SK-N-SH (cell line): ENCODE data around the gene STARD5. TPM values are rescaled to one million over a fixed set of nuclear protein-coding genes. Genes with fewer than 3 reads are reported as not detected.

ENCODE experiments used
- CTCF ChIA-PET: fragments of 300-600, 350-600 bp; formaldehyde crosslinking; extraction: SDS; loops from one replicate; lab custom pipeline; 2021; lab: Yijun Ruan, JAX
- POLR2A ChIA-PET: fragments of 350-600 bp; sonication (Branson Sonifier 250); formaldehyde crosslinking; extraction: SDS; loops from one replicate; lab custom pipeline; 2020; ENCODE audit warnings: antibody characterized with exemption, inconsistent platforms; lab: Yijun Ruan, JAX
- DNase-seq: peaks from one replicate; pipeline ENCODE4 v3.0.0; 2012
- H2AFZ ChIP-seq: fragments of 200-600 bp; sonication (generic); 2 replicates; pipeline ENCODE4 v1.8.1; 2016; ENCODE audit warnings: antibody characterized with exemption, mild to moderate bottlenecking, low read depth
- H3F3A ChIP-seq: fragments of 200-600 bp; sonication (generic); replicated peaks from 2 replicates; pipeline ENCODE3; 2016; ENCODE audit warnings: antibody characterized with exemption, mild to moderate bottlenecking; ENCODE audit not compliant: insufficient read depth
- H3K27ac ChIP-seq, 2 experiments: fragments of 200-500 bp in 1 of 2; fragments of 200-600 bp in 1 of 2; sonication (Bioruptor generic) in 1 of 2; sonication (generic), shearing (Covaris generic) in 1 of 2; 2 replicates each; pipeline versions ENCODE4 v1.5.1 to v1.6.1; 2014 to 2016; ENCODE audit warnings: low read depth in 2 of 2, inconsistent platforms in 1 of 2, low read length in 1 of 2, mild to moderate bottlenecking in 1 of 2, mixed read lengths in 1 of 2
- H3K27me3 ChIP-seq: fragments of 200-600 bp; sonication (generic), shearing (Covaris generic); 2 replicates; pipeline ENCODE4 v1.6.1; 2016; ENCODE audit warnings: mixed run types; ENCODE audit not compliant: insufficient read depth
- H3K36me3 ChIP-seq, 2 experiments: fragments of 200-500 bp in 1 of 2; fragments of 200-600 bp in 1 of 2; sonication (Bioruptor generic) in 1 of 2; sonication (generic) in 1 of 2; replicated peaks in 1 of 2; 2 replicates each; pipeline versions ENCODE3 to v1.5.1; 2014 to 2016; ENCODE audit warnings: low read length in 1 of 2, mild to moderate bottlenecking in 1 of 2; ENCODE audit not compliant: insufficient read depth in 2 of 2, control insufficient read depth in 1 of 2
- H3K4me1 ChIP-seq, 2 experiments: fragments of 200-500 bp in 1 of 2; fragments of 200-600 bp in 1 of 2; sonication (Bioruptor generic) in 1 of 2; sonication (generic), shearing (Covaris generic) in 1 of 2; 2 replicates each; pipeline versions ENCODE4 v1.5.1 to v1.6.1; 2014 to 2016; ENCODE audit warnings: low read depth in 1 of 2, low read length in 1 of 2, mixed run types in 1 of 2; ENCODE audit not compliant: insufficient read depth in 2 of 2, control insufficient read depth in 1 of 2
- H3K4me2 ChIP-seq: fragments of 200-600 bp; sonication (generic), shearing (Covaris generic); 2 replicates; pipeline ENCODE4 v1.6.1; 2017; ENCODE audit warnings: mixed run types
- H3K4me3 ChIP-seq, 2 experiments: fragments of 200-500 bp in 1 of 2; fragments of 200-600 bp in 1 of 2; sonication (Bioruptor generic) in 1 of 2; sonication (generic), shearing (Covaris generic) in 1 of 2; 2 replicates each; pipeline versions ENCODE4 v1.5.1 to v1.8.1; 2014 to 2016; ENCODE audit warnings: low read depth in 2 of 2, inconsistent platforms in 1 of 2, low read length in 1 of 2, mild to moderate bottlenecking in 1 of 2, mixed read lengths in 1 of 2, moderate library complexity in 1 of 2
- H3K79me2 ChIP-seq: fragments of 200-600 bp; sonication (generic); 2 replicates; pipeline ENCODE4 v1.8.1; 2017; ENCODE audit warnings: mild to moderate bottlenecking; ENCODE audit not compliant: insufficient read depth
- H3K9ac ChIP-seq: fragments of 200-600 bp; sonication (generic); 2 replicates; pipeline ENCODE4 v1.6.1; 2017; ENCODE audit warnings: mixed run types
- H3K9me2 ChIP-seq: fragments of 200-600 bp; sonication (generic); 2 replicates; pipeline ENCODE4 v1.6.1; 2017; ENCODE audit warnings: mixed run types
- H3K9me3 ChIP-seq: fragments of 200-600 bp; sonication (generic); 2 replicates; pipeline ENCODE4 v1.6.1; 2017; ENCODE audit warnings: mixed run types, mild to moderate bottlenecking, moderate library complexity
- H4K20me1 ChIP-seq: fragments of 200-600 bp; sonication (generic); 2 replicates; pipeline ENCODE4 v1.6.1; 2017; ENCODE audit warnings: mild to moderate bottlenecking, mixed run types; ENCODE audit not compliant: insufficient read depth
- CTCF ChIP-seq: fragments of 200-600 bp; sonication (generic); IDR thresholded peaks from 2 replicates; pipeline ENCODE4 v1.6.1; 2017; ENCODE audit warnings: antibody characterized with exemption, mild to moderate bottlenecking, moderate library complexity
- ELF1 ChIP-seq: IDR thresholded peaks from 2 replicates; pipeline ENCODE4 v1.4.0; 2012
- EZH2phosphoT487 ChIP-seq: fragments of 200-600 bp; sonication (generic); IDR thresholded peaks from 2 replicates; pipeline ENCODE4 v1.6.1; 2017; ENCODE audit warnings: low read depth, mixed run types, mild to moderate bottlenecking, antibody characterized with exemption, moderate library complexity, borderline replicate concordance
- GABPA ChIP-seq: IDR thresholded peaks from 2 replicates; pipeline ENCODE4 v1.4.0; 2012; ENCODE audit warnings: low read depth, mild to moderate bottlenecking
- IRF3 ChIP-seq: fragments of 150-350 bp; IDR thresholded peaks from 2 replicates; pipeline ENCODE4 v1.6.1; 2016; ENCODE audit warnings: mild to moderate bottlenecking, low read depth, low read length
- MEF2A ChIP-seq: IDR thresholded peaks from 2 replicates; pipeline ENCODE4 v1.4.0; 2012; ENCODE audit warnings: low read depth, borderline replicate concordance
- MXI1 ChIP-seq: IDR thresholded peaks from 2 replicates; pipeline ENCODE4 v1.6.1; 2012; ENCODE audit warnings: mild to moderate bottlenecking, low read depth, low read length, improper control_type of control experiment
- NFIC ChIP-seq: IDR thresholded peaks from 2 replicates; pipeline ENCODE4 v1.4.0; 2012; ENCODE audit warnings: borderline replicate concordance
- NRF1 ChIP-seq: IDR thresholded peaks from 2 replicates; pipeline ENCODE4 v1.6.1; 2012; ENCODE audit warnings: low read depth, mild to moderate bottlenecking, low read length
- RFX5 ChIP-seq: IDR thresholded peaks from 2 replicates; pipeline ENCODE4 v1.6.1; 2012; ENCODE audit warnings: mild to moderate bottlenecking, improper control_type of control experiment, low read length
- SIN3A ChIP-seq: IDR thresholded peaks from 2 replicates; pipeline ENCODE4 v1.6.1; 2012; ENCODE audit warnings: low read depth, mild to moderate bottlenecking, low read length, moderate library complexity, borderline replicate concordance
- SMC3 ChIP-seq: IDR thresholded peaks from 2 replicates; pipeline ENCODE4 v1.6.1; 2012; ENCODE audit warnings: low read depth, low read length, improper control_type of control experiment
- TAF1 ChIP-seq: IDR thresholded peaks from 2 replicates; pipeline ENCODE4 v1.6.1; 2012; ENCODE audit warnings: low read depth, mild to moderate bottlenecking, low read length, moderate library complexity, borderline replicate concordance
- TCF12 ChIP-seq: IDR thresholded peaks from 2 replicates; pipeline ENCODE4 v1.4.0; 2012
- TEAD4 ChIP-seq: IDR thresholded peaks from 2 replicates; pipeline ENCODE4 v1.4.0; 2012; ENCODE audit warnings: mild to moderate bottlenecking, borderline replicate concordance; ENCODE audit not compliant: insufficient read depth
- USF1 ChIP-seq: IDR thresholded peaks from 2 replicates; pipeline ENCODE4 v1.4.0; 2012; ENCODE audit warnings: low read depth, borderline replicate concordance
- ZBTB33 ChIP-seq: IDR thresholded peaks from 2 replicates; pipeline ENCODE4 v1.4.0; 2012; ENCODE audit warnings: low read depth, borderline replicate concordance
- WGBS: methylation state at CpG from one replicate; pipeline ENCODE4 v1.1.6; 2017; ENCODE audit warnings: low lambda C conversion rate; 5-methylcytosine and 5-hydroxymethylcytosine counted together
- polyA plus RNA-seq, 3 experiments: library from polyadenylated mRNA; depleted of rRNA; stranded (reverse); fragments of >200 nt; gene quantifications; 2 replicates each; pipeline ENCODE4 v1.2.3, GENCODE V29; 2012

Gene STARD5
- polyA plus RNA-seq, 1 of the 3 experiments (the other 2 are of a cell fraction), result 1.6 TPM

GRCh38 chr15:81296673-81297072, 27.3 kb downstream of the STARD5 start:
- Histone ChIP-seq H3K27me3 (peaks cover 14% of the 10 kb centered on the region; the same call in 1 of the 2 replicates), H3K79me2 (no peaks in the 10 kb centered on the region), H3K9me2 (no peaks in the 10 kb centered on the region), H2AFZ (no peak overlapping the region), H3K36me3 (no peaks in the 10 kb centered on the region), H3K9ac (no peak overlapping the region), H4K20me1 (no peaks in the 10 kb centered on the region), H3K4me3 (no peak overlapping the region), H3F3A (no peaks in the 10 kb centered on the region), H3K9me3 (no peaks in the 10 kb centered on the region), H3K27ac (no peak overlapping the region), H3K4me1 (peaks cover 7 to 9% of the 10 kb centered on the region in 2 experiments; a peak in 2 of 4 replicates), H3K4me2 (no peak overlapping the region)
- TF ChIP-seq TEAD4 (no peak), ZBTB33 (no peak), USF1 (no peak), TCF12 (no peak), IRF3 (no peak), MEF2A (no peak), CTCF (no peak)
- DNase-seq, result no peak
- WGBS, result 66% methylated on average over 11 of the region's 11 CpGs
- POLR2A ChIA-PET, result no interaction called here
- CTCF ChIA-PET, result interaction anchor here (1.5 kb wide), 1 partner anchor 31 kb away, joined by 4 read pairs; no protein-coding TSS in a partner anchor

- Histone ChIP-seq H3K27ac (no peak overlapping the region), H3K4me2 (no peak overlapping the region), H3K4me1 (peaks cover 7 to 9% of the 10 kb centered on the region in 2 experiments; a peak in 2 of 4 replicates), H2AFZ (no peak overlapping the region), H3F3A (no peaks in the 10 kb centered on the region), H3K9me3 (no peaks in the 10 kb centered on the region), H3K9ac (no peak overlapping the region), H3K79me2 (no peaks in the 10 kb centered on the region), H3K27me3 (peaks cover 14% of the 10 kb centered on the region), H3K36me3 (no peaks in the 10 kb centered on the region), H3K4me3 (no peak overlapping the region), H3K9me2 (no peaks in the 10 kb centered on the region), H4K20me1 (no peaks in the 10 kb centered on the region)
- TF ChIP-seq ELF1 (no peak), SMC3 (no peak), EZH2phosphoT487 (no peak), GABPA (no peak), TAF1 (no peak), SIN3A (no peak), NFIC (no peak), TEAD4 (no peak), MXI1 (no peak), RFX5 (no peak), NRF1 (no peak)
- DNase-seq, result no peak
- ChIA-PET CTCF (interaction anchor here (1.5 kb wide), 1 partner anchor 30 kb away, joined by 4 read pairs; no protein-coding TSS in a partner anchor), POLR2A (no interaction called here)
- 46% methylated on average over 2 of the region's 2 CpGs for WGBS
Measured at GRCh38 chr15:81296186-81296585, 27.8 kb downstream of the STARD5 start.
